K562 (cell line): ENCODE results near the gene ICA1. TPM values are rescaled to one million over a fixed set of nuclear protein-coding genes. Genes with fewer than 3 reads are reported as not detected.

Experiments
- ATAC-seq: fragments of 200-7000 bp; cut with Tn5 transposase; 3 replicates; pipeline ENCODE4 v1.9.1; 2020; ENCODE audit warnings: moderate library complexity
- BruUV-seq: library from RNA; stranded (reverse); fragments of 400-500 nt; replicated peaks from 2 replicates; lab custom pipeline; 2021; lab: Mats Ljungman, UMichigan
- CTCF ChIA-PET: fragments of 300-600 bp; formaldehyde crosslinking; extraction: SDS; loops from one replicate; lab custom pipeline; 2021; ENCODE audit warnings: low intra/inter-chr PET ratio; lab: Yijun Ruan, JAX
- POLR2A ChIA-PET: fragments of 300-600, 350-650 bp; sonication (Branson Sonifier 250); formaldehyde crosslinking; extraction: SDS; loops from one replicate; lab custom pipeline; 2021; ENCODE audit warnings: antibody characterized with exemption, inconsistent platforms; lab: Yijun Ruan, JAX
- DNase-seq, 4 experiments: peaks; one replicate each; pipeline versions ENCODE4 v3.0.0 to v3.0.0-alpha.2; 2011 to 2018; ENCODE audit warnings: low spot score in 3 of 4, mixed read lengths in 3 of 4; ENCODE audit errors: extremely low read depth in 1 of 4
- FAIRE-seq: peaks from 2 replicates; lab custom pipeline; 2011; peaks lifted over from hg19 to GRCh38; lab: Jason Lieb, UNC
- H2AFZ ChIP-seq: 2 replicates; pipeline ENCODE4 v1.6.0; 2011; ENCODE audit warnings: low read depth, low read length, control low read depth, inconsistent platforms
- H3K27ac ChIP-seq: fragments of 200-600 bp; 3 replicates; pipeline ENCODE4 v1.8.0; 2011; ENCODE audit warnings: low read depth, mild to moderate bottlenecking, control low read depth, inconsistent platforms, low read length, moderate library complexity, mixed read lengths; ENCODE audit errors: extremely low read depth
- H3K27me3 ChIP-seq, 2 experiments: fragments of 300-600 bp in 1 of 2; 2 replicates in 1 of 2; 3 replicates in 1 of 2; pipeline versions ENCODE4 v1.6.0 to v1.8.0; 2011; ENCODE audit warnings: inconsistent platforms in 2 of 2, low read length in 2 of 2, mild to moderate bottlenecking in 1 of 2, mixed read lengths in 1 of 2, moderate library complexity in 1 of 2; ENCODE audit not compliant: control insufficient read depth in 2 of 2, insufficient read depth in 2 of 2
- H3K36me3 ChIP-seq: fragments of 300-600 bp; 3 replicates; pipeline ENCODE4 v1.8.0; 2011; ENCODE audit warnings: mild to moderate bottlenecking, low read length, inconsistent platforms; ENCODE audit not compliant: control insufficient read depth, insufficient read depth
- H3K4me1 ChIP-seq, 2 experiments: fragments of 200-600 bp in 1 of 2; replicated peaks in 1 of 2; 2 replicates in 1 of 2; 3 replicates in 1 of 2; pipeline versions ENCODE4 v1.5.1 to v1.8.0; 2011; ENCODE audit warnings: inconsistent platforms in 2 of 2, low read length in 2 of 2, mild to moderate bottlenecking in 1 of 2, mixed read lengths in 1 of 2, moderate library complexity in 1 of 2; ENCODE audit not compliant: control insufficient read depth in 2 of 2, insufficient read depth in 2 of 2
- H3K4me2 ChIP-seq: 2 replicates; pipeline ENCODE4 v1.6.1; 2011; ENCODE audit warnings: low read length, control low read depth, inconsistent platforms, mixed read lengths; ENCODE audit not compliant: insufficient read depth
- H3K4me3 ChIP-seq: fragments of 200-600 bp; sonication (generic), shearing (Covaris generic); 2 replicates; pipeline ENCODE4 v1.5.1; 2016; ENCODE audit warnings: control low read depth, inconsistent platforms
- H3K79me2 ChIP-seq: fragments of 200-600 bp; 3 replicates; pipeline ENCODE4 v1.8.0; 2011; ENCODE audit warnings: low read length, inconsistent platforms; ENCODE audit not compliant: control insufficient read depth, insufficient read depth
- H3K9ac ChIP-seq, 2 experiments: 2 replicates each; pipeline versions ENCODE4 v1.6.0 to v1.6.1; 2011; ENCODE audit warnings: low read depth in 2 of 2, low read length in 2 of 2, control low read depth in 1 of 2, inconsistent platforms in 1 of 2, mild to moderate bottlenecking in 1 of 2, mixed read lengths in 1 of 2; ENCODE audit not compliant: insufficient read depth in 1 of 2
- H3K9me1 ChIP-seq: one replicate; pipeline ENCODE4 v1.6.0; 2011; ENCODE audit warnings: inconsistent platforms, mild to moderate bottlenecking, low read length, moderate library complexity; ENCODE audit not compliant: control insufficient read depth, insufficient read depth
- H3K9me3 ChIP-seq: replicated peaks from 2 replicates; pipeline ENCODE4 v1.5.1; 2011; ENCODE audit warnings: low read depth, low read length, inconsistent platforms; ENCODE audit not compliant: control insufficient read depth, insufficient read depth
- H4K20me1 ChIP-seq: replicated peaks from 2 replicates; pipeline ENCODE4 v1.6.1; 2011; ENCODE audit warnings: low read length, inconsistent platforms, mixed read lengths; ENCODE audit not compliant: control insufficient read depth, insufficient read depth
- FOXA3 ChIP-seq, 2 experiments: fragments of 450-650 bp in 1 of 2; sonication (generic) in 1 of 2; formaldehyde crosslinking; IDR thresholded peaks in 1 of 2; conservative IDR thresholded peaks in 1 of 2; 2 replicates each; pipeline versions ENCODE4 v1.4.0 to v1.8.0; 2020 to 2022; ENCODE audit warnings: mild to moderate bottlenecking in 2 of 2, missing genetic modification reagents in 1 of 2
- STAT5B ChIP-seq: fragments of 250-450 bp; sonication (Bioruptor Pico); IDR thresholded peaks from 2 replicates; pipeline ENCODE4 v1.8.0; 2021; ENCODE audit warnings: mild to moderate bottlenecking, inconsistent platforms
- ZEB2 ChIP-seq: fragments of 450-650 bp; IDR thresholded peaks from 2 replicates; pipeline ENCODE4 v1.6.1; 2016
- ZNF589 ChIP-seq: fragments of 200-800 bp; sonication (Bioruptor generic); IDR thresholded peaks from 2 replicates; pipeline ENCODE4 v1.6.1; 2016; ENCODE audit warnings: low read depth, missing genetic modification characterization, missing compliant biosample characterization
- ZNF707 ChIP-seq: fragments of 250-450 bp; sonication (Bioruptor Pico); conservative IDR thresholded peaks from 2 replicates; pipeline ENCODE4 v1.8.0; 2022; ENCODE audit warnings: inconsistent platforms, mild to moderate bottlenecking, moderate library complexity
- WGBS: fragments of 100-300 bp; shearing (Covaris generic); methylation state at CpG from one replicate; pipeline ENCODE4 v1.1.6; 2016; ENCODE audit warnings: low coverage, mixed read lengths; ENCODE audit not compliant: insufficient coverage; ENCODE audit errors: missing lambda C conversion rate; 5-methylcytosine and 5-hydroxymethylcytosine counted together
- in situ Hi-C: fragments of 300-500 bp; cut with MboI; formaldehyde crosslinking; loops from 4 replicates; pipeline ENCODE4 v1.15.0; 2018; ENCODE audit warnings: inconsistent platforms, mixed read lengths
- intact Hi-C: fragments of 100-400 bp; cut with micrococcal nuclease; formaldehyde crosslinking; loops from 2 replicates; pipeline ENCODE4 v1.14.2; 2022
- polyA plus RNA-seq, 8 experiments: library from polyadenylated mRNA; depleted of rRNA in 4 of 8; stranded (reverse) in 5 of 8; unstranded in 3 of 8; fragments of >200 nt; fragmentation: Nextera tagmentation in 2 of 8; fragmentation: Illumina TruSeq in 1 of 8; extraction: Ambion mirVana in 2 of 8; extraction: Trizol in 1 of 8; gene quantifications; 2 replicates each; pipeline versions ENCODE4 v1.2.1 to v1.2.3, GENCODE V29; 2011 to 2014; ENCODE audit warnings: inconsistent platforms in 1 of 8, missing spikeins in 1 of 8
- total RNA-seq, 7 experiments: library from RNA; depleted of rRNA in 6 of 7; stranded (reverse); fragments of >200 nt in 6 of 7; fragmentation: Illumina TruSeq in 2 of 7; extraction: Trizol in 2 of 7; gene quantifications; 2 replicates each; pipeline versions ENCODE4 v1.2.1 to v1.2.3, GENCODE V29; 2011 to 2021; ENCODE audit warnings: low replicate concordance in 1 of 7
- TF ChIP-seq, protein P1 (sequence below), 2 experiments: fragments of 450-650 bp; formaldehyde crosslinking in 1 of 2; IDR thresholded peaks; 2 replicates each; pipeline versions ENCODE4 v1.4.0 to v1.6.1; 2014 to 2020; ENCODE audit warnings: mild to moderate bottlenecking in 2 of 2, borderline replicate concordance in 1 of 2, low read depth in 1 of 2

ICA1 gene
- total and polyA plus RNA-seq, 9 of the 15 experiments (the other 6 are each of a cell fraction or from before 2014, with no cell fraction given): 7.1 to 22.3 (median 16.4) TPM

GRCh38 chr7:8114175-8114574, 147.8 kb downstream of the ICA1 start:
- no peak overlapping the region for H3K4me3 ChIP-seq
- ATAC-seq (no peak), FAIRE-seq (no peak)
- H3K27me3 ChIP-seq: no peaks in the 10 kb centered on the region
- POLR2A ChIA-PET: interaction anchor here (0.7 to 1.8 kb wide), 3 partner anchors 8 to 10 kb away, joined by 3 to 8 read pairs (median 3); no protein-coding TSS in a partner anchor
- no peaks in the 10 kb centered on the region for H4K20me1 ChIP-seq
- intact Hi-C loops: loop anchor here (10.0 kb wide), 1 partner anchor 181 kb away; no protein-coding TSS in a partner anchor
- no peak overlapping the region for H2AFZ ChIP-seq
- no peaks in the 10 kb centered on the region for H3K4me1 ChIP-seq
- H3K4me2 ChIP-seq: no peak overlapping the region
- no peaks in the 10 kb centered on the region for H3K9me1 ChIP-seq
- no peak overlapping the region for H3K9ac ChIP-seq
- BruUV-seq: no TSS peak
- H3K79me2 ChIP-seq: no peaks in the 10 kb centered on the region
- 30% methylated on average over 4 of the region's 4 CpGs for WGBS
- TF ChIP-seq ZEB2 (no peak), STAT5B (no peak), ZNF589 (CRISPR knock-in tag) (no peak), FOXA3 (CRISPR knock-in tag; conservative IDR thresholded peaks at IDR 0.05 in 1 of 2, IDR thresholded peaks at IDR 0.05 in 1 of 2) (no peak), ZNF707 (CRISPR knock-in tag) (no peak)
- TF ChIP-seq, all 486 proteins: peak for 0
- H3K27ac ChIP-seq: no peak overlapping the region
- CTCF ChIA-PET: no interaction called here
- in situ Hi-C loops: no loop called here
- no peaks in the 10 kb centered on the region for H3K9me3 ChIP-seq
- no peaks in the 10 kb centered on the region for H3K36me3 ChIP-seq
- no peak for DNase-seq

- ATAC-seq: no peak
- Histone ChIP-seq H3K27me3 (no peaks in the 10 kb centered on the region), H3K79me2 (no peaks in the 10 kb centered on the region), H3K9ac (no peak overlapping the region), H3K36me3 (no peaks in the 10 kb centered on the region), H3K27ac (no peak overlapping the region), H4K20me1 (no peaks in the 10 kb centered on the region), H3K4me3 (no peak overlapping the region), H3K4me2 (no peak overlapping the region), H3K4me1 (no peaks in the 10 kb centered on the region), H3K9me1 (no peaks in the 10 kb centered on the region), H3K9me3 (no peaks in the 10 kb centered on the region), H2AFZ (no peak overlapping the region)
- WGBS: 35% methylated on average over 3 of the region's 3 CpGs
- no TSS peak for BruUV-seq
- no peak for DNase-seq
- FAIRE-seq: no peak
- intact Hi-C loops: loop anchor here (10.0 kb wide), 1 partner anchor 182 kb away; no protein-coding TSS in a partner anchor
- ChIA-PET CTCF (no interaction called here), POLR2A (interaction anchor here (0.8 to 1.8 kb wide), 3 partner anchors 9 to 19 kb away, joined by 4 to 8 read pairs (median 4); no protein-coding TSS in a partner anchor)
- in situ Hi-C loops: no loop called here
- TF ChIP-seq, protein P1, sequence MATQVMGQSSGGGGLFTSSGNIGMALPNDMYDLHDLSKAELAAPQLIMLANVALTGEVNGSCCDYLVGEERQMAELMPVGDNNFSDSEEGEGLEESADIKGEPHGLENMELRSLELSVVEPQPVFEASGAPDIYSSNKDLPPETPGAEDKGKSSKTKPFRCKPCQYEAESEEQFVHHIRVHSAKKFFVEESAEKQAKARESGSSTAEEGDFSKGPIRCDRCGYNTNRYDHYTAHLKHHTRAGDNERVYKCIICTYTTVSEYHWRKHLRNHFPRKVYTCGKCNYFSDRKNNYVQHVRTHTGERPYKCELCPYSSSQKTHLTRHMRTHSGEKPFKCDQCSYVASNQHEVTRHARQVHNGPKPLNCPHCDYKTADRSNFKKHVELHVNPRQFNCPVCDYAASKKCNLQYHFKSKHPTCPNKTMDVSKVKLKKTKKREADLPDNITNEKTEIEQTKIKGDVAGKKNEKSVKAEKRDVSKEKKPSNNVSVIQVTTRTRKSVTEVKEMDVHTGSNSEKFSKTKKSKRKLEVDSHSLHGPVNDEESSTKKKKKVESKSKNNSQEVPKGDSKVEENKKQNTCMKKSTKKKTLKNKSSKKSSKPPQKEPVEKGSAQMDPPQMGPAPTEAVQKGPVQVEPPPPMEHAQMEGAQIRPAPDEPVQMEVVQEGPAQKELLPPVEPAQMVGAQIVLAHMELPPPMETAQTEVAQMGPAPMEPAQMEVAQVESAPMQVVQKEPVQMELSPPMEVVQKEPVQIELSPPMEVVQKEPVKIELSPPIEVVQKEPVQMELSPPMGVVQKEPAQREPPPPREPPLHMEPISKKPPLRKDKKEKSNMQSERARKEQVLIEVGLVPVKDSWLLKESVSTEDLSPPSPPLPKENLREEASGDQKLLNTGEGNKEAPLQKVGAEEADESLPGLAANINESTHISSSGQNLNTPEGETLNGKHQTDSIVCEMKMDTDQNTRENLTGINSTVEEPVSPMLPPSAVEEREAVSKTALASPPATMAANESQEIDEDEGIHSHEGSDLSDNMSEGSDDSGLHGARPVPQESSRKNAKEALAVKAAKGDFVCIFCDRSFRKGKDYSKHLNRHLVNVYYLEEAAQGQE (IDR thresholded peaks at IDR 0.05; ENCODE audit: borderline replicate concordance): no peak
- TF ChIP-seq, protein P1 (CRISPR knock-in tag; IDR thresholded peaks at IDR 0.05; ENCODE audit: low read depth): no peak
Observed at GRCh38 chr7:8113184-8113583, 148.8 kb downstream of the ICA1 start.
